Measurements from ENCODE around the gene IFT80.
"Not testable (repeated sequence)": the region's sequence is repeated elsewhere in the genome, so short reads cannot be mapped to it uniquely, and the experiment has no call there.

IFT80 gene

DNA sequence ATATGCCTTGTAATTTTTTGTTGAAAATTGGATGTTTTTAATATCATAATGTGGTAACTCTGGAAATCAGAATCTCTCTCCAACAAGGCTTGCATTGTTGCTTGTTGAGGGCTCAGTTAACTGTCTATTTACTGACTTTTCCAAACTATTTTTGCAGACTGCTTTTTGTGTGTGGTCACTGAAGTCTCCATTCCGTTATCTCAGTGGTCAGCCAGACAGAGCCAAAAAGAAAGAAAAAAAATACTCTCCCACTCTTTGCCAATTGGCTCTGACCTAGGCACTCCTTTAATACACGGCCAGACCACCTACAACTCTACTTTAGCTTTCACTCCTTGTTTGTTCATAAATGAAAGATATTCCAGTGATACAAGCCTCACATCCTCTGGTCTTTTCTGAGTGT lies 52.5 kb downstream of the IFT80 start:
- DNase-seq: no peak

DNA sequence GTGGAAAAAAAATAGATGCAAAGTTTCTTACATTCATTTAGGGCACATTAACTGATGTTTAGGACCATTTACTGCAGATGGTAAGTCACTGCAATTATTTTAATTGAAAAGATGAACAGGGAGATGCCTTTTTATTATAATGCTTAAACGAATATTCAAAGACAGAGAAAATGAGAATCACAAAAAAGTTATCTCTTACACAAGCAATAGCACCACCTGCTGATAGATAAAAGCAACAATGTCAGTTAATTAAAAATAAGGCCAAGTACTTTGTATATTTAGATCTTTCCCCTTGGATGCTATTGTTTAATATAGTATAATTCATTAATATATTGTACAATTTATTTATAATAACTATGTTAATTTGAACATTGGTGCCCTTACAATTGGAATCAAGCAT lies 55.9 kb downstream of the IFT80 start:
- DNase-seq: peak; percentile 17 to 20

DNA sequence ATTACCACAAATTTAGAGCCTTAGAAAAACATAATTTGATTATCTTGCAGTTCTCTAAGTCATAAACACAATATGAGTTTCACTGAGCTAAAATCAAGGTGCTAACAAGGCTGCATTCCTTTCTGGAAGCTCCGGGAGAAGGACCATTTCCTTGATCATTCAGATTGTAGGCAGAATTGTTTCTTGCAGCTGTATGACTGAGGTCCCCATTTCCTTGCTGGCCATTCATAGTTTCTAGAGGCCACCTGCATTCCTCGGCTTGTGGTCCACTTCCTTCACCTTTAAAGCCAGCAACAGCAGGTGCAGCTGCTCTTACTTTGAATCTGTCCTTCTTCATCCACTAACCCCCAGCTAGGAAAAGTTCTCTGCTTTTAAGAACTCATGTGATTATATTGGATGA lies 58.7 kb downstream of the IFT80 start:
- no peak for DNase-seq

DNA sequence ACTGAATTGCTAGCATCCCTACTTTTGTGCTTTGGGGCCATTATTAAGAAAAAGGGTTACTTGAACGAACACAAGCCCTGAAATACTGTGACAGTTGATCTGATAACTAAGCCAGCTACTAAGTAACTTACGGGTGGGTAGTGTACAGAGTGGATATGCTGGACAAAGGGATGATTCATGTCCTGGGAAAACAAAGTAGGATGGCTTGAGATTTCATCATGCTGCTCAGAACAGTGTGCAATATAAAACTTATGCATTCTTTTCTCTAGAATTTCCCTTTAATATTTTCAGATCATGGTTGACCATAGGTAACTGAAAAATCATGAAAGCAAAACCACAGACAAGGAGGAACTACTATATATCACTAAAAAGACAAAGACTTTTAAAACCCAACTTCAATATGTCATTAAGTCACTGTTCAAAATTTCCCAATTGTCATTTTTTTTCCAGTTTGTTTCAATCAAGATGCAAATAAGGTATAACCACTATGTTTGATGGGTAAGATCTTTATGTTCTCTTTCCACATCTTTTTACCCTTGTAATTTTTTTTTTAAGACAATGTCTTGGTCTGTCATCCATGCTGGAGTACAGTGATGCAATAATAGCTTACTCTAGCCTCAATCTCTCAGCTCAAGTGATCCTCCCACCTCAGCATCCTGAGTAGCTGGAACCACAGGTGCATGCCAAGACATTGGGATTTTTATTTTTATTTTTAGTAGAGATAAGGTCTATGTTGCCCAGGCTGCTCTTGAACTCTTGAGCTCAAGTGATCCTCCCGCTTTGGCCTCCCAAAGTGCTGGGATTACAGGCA lies 67.7 kb downstream of the IFT80 start:
- no peak for DNase-seq

- no peak for DNase-seq
These were observed 68.3 kb downstream of the IFT80 start for GRCh38 chr3:160330690-160331089.

GRCh38 chr3:160330109-160330508 lies 68.9 kb downstream of the IFT80 start:
- no peak for DNase-seq

DNA sequence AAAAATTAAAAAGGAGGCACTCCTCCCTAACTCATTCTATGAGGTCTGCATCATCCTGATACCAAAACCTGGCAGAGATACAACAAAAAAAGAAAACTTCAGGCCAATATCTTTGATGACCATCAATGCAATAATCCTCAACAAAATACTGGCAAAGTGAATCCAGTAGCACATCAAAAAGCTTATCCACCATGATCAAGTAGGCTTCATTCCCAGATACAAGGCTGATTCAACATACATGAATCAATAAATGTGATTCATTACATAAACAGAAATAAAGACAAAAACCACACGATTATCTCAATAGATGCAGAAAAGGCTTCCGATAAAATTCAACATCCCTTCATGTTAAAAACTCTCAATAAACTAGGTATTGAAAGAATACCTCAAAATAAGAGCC lies 72.7 kb downstream of the IFT80 start:
- not testable (repeated sequence) for DNase-seq

- DNase-seq: not testable (repeated sequence)
These were observed 77.2 kb downstream of the IFT80 start for GRCh38 chr3:160321821-160322220.

DNA sequence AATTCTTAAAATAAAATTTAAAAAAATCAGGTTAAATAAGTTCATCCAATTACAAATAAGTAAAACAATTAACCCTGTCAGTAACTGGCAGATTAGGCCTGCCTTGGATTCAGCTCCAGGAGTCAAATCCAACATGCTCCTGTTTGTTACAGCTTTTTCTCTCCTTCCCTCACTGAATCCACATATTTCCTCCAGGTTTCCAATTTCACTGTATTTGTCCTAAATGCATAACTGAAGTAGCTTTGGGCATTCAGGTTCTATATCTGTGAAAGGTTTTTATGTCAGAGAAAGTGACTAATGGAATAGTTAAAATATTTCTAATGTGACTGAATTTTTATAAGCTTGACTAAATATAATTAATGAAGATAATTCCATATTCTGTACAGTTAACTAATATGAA lies 79.7 kb downstream of the IFT80 start:
- no peak for DNase-seq

- no peak for DNase-seq
These were observed 84.0 kb downstream of the IFT80 start for GRCh38 chr3:160314995-160315394.

- DNase-seq: no peak
These were observed 86.9 kb downstream of the IFT80 start for GRCh38 chr3:160312014-160312624.

DNA sequence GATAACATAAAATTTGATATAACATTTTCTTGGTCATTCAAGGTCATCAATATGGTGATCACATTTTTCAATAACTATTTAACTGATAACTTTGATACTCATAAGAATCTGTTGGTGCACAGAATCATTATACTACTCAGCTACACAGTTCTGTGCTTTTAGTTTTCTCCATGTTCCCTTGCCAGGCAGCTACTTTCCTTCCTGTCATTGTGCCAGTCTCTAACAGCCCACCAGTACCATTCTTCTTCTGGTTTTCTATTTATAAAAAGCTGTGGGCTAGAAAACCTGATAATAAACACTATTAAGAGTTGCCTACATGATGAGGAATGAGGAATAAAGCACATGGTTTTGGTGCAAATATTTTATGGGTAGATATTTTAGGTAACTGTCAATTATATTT lies 96.2 kb downstream of the IFT80 start:
- no peak for DNase-seq

DNA sequence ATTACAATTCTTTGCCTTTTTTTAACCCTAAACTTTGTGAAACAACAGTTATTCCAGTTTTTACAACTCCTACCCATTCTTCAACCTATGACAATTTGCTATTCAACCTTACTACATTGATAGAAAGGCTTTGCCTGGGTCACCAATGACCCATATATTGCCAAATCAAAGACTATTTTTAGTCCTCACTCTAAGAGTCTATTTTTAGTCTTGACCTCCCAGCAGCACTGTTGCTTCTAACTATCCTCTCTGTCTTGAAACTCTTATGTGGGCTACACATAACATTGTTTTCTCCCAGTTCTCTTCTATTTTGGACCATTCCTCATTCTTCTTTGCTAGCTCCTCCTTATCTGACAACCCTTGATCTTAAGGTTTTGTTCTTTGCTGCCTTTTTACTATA lies 102.4 kb downstream of the IFT80 start:
- peak in 1 of 2 donors; percentile 3 for DNase-seq

DNA sequence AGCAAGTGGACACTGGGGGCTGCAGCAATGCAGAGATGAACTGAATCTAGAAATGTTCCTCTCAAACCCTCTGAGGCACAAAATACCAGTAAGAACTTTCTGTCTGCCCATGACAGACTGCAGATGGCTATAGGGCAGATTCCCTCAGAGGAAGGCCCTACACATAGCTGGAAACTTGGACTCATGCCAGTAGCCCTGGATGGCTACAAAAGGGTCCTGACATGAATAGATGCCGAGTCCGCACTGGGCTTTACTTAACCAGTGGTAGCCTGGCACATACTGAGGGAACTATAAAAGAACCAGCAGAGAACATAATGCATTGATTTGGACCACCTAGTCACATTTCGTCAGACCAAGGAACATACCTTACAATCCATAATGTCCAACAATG lies 107.1 kb downstream of the IFT80 start:
- no peak for DNase-seq

DNA sequence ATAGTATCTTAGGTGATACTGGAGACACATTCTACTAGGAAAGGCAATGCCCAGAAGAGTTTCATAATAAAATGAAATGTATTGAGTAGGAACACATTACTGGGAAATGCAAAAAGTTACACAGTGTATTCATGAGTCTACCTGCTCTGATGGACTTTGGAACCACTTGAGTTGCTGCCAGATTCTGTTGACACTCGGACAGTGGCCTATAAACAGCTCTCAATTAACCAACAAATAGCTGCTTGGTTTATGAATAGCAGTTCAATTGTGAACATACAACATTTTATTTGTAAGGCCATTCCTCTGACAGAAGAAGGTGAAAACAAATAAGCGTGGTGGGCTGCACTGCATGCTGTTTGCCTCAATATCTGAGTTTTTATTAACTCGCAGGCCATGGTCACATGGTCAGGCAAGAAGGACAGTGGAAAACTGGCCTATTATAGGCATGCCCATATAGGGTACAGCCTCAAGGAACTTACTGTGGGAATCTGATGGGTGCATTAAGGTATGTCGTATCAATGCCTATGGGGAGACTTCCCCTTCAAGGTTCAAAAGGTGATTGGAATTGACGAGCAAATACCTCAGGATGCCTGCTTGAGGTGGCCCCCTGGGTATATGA lies 107.6 kb downstream of the IFT80 start:
- DNase-seq: no peak

DNA sequence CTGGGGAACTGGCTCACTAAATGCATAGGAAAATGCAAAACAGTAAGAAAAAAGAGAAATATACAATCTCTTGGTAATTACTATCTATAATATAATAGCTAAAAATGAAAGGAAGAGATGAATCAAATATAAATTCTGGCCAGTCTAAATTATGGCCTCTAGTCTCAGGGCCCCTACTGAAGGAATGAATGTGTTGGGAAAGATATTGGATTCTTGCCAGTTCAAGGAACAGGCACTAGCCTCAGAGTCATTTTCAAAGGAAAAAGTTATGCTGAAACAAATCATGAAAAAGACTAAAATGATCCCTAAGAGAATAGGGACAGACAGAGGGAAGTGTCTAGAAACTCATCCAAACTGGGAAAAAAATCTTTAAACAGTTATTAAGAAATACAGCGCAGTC lies 111.4 kb downstream of the IFT80 start:
- DNase-seq: no peak

GRCh38 chr3:160286231-160286630 lies 112.8 kb downstream of the IFT80 start:
- no peak for DNase-seq

- no peak for DNase-seq
These were observed 118.2 kb downstream of the IFT80 start for GRCh38 chr3:160280836-160281235.

DNA sequence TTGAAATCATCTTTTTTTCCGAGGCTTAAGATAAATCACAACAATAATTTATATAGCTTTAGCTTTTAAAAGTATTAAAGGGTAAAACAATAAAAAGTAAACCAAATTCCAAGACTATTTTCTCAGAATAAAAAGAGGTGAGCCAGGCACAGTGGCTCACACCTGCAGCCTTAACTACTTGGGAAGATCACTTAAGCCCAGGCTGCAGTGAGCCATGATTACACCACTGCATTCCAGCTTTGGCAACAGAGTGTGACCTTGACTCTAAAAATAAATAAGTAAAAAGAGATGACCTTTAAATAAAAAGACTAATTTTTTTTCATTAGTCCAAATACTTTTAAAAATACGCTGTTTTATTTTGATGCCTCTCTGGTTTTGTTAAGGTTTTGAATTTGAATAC lies 119.4 kb downstream of the IFT80 start:
- no peak for DNase-seq

DNA sequence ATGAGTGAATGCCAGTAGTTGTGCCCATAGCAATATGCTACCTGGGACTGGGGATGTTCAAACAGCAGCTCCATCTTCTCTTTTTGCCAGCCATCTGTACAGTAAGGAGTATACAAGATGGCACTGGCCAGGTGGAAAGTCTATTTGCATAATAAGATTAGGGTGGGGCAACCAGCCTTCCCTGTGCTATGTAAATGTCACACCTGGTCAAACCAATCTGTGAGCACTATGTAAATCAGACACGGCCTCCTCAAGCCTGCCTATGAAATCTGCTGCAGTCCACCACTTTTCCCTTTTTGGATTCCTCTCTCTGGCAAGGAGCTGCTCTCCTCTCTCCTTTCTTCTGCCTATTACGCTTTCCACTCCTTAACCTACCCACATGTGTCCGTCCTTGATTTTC lies 120.8 kb downstream of the IFT80 start:
- DNase-seq: no peak

GRCh38 chr3:160265088-160265487 lies 133.9 kb downstream of the IFT80 start:
- DNase-seq: no peak

DNA sequence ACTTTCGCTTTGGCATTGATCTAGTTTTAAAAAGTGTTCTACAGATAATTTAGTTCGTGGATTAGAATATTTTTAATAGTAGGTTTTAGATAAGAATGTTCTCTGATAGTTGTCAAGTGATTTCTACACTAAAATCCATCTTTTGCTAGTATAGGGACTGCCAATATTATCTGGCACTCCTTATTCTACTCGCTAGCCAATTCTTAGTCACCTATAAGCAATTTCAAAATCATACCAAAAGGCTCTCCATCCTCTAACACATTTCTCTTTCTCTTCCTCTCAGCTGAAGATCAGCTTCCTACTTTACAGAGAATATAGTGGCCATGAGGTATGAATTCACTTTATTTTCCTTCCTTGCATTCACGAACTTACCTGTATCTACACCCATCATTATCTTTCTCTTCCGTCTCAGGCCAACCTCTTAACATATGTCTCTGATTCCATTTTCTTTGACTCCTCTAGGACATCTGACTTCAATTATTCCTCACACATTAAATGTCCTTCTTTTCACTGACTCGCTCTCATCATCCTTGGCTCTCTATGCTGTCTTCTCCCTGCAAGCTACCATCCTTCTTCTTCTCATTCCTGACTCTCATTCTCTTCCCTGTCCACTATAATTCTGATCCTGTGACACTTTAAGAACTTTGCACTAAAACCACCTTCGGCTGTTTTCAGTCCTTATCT lies 138.3 kb downstream of the IFT80 start:
- DNase-seq: peak in 1 of 2 donors; percentile 1

DNA sequence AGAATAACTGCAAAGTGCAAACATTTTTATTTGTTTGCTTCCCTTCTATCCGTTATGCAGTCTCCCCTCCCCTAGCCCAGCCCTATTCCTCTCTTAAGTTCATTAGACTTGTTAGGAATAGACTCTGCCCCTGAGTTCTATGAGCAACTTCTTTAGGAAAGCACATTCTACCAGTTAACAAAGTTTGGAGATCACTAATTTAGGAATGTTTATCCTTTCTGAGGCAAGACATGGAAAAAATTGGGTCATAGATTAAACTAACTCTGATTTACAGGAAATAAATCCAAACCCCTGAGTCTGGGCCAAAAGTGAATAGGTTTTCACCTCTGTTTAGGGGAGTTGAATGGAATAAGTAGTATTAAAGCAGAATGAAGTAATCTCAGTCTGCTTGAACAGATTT lies 139.4 kb downstream of the IFT80 start:
- DNase-seq: no peak

- DNase-seq: peak in 1 of 2 donors; percentile 4
These were observed 141.4 kb downstream of the IFT80 start for GRCh38 chr3:160257606-160258005.

Data from inflammatory macrophage treated with lipopolysaccharide for 1 hour (primary cell).